ENCODE results near the gene POLG2.
"Not testable (repeated sequence)": the region's sequence is repeated elsewhere in the genome, so short reads cannot be mapped to it uniquely, and the experiment has no call there.

POLG2 gene

DNA sequence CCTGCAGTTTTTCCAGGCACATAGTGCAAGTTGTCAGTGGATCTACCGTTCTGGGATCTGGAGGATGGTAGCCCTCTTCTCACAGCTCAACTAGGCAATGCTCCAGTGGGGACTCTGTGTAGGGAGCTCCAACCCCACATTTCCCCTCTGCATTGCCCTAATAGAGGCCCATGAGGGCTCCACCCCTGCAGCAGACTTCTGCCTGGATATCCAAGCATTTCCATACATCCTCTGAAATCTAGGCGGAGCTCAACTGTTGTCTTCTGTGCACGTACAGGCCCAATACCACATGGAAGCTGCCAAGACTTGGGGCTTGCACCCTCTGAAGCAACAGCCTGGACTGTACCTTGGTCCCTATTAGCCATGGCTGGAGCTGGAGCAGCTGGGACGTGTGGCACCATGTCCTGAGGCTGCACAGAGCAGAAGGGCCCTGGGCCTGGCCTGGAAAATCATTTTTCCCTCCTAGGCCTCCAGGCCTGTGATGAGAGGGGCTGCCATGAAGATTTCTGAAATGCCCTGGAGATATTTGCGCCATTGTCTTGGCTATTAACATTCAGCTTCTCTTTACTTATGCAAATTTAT, 58.8 kb downstream of the POLG2 start:
- no peak for DNase-seq

DNA sequence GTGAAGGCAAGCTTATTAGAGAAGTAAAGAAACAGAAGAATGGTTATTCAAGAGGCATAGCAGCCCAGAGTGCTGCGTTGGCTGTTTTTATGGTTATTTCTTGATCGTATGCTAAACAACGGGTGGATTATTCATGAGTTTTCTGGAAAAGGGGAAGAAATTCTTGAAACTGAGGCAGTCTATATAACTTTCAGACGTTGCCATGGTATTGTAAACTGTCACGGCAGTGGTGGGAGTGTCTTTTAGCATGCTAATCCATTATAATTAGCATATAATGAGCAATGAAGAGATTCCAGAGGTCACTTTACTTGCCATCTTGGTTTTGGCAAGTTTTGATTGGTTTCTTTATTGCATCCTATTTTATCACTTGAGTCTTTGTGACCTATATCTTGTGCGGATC, 65.3 kb downstream of the POLG2 start:
- DNase-seq: no peak

GRCh38 chr17:64430036-64430435, 66.8 kb downstream of the POLG2 start:
- not testable (repeated sequence) for DNase-seq

DNA sequence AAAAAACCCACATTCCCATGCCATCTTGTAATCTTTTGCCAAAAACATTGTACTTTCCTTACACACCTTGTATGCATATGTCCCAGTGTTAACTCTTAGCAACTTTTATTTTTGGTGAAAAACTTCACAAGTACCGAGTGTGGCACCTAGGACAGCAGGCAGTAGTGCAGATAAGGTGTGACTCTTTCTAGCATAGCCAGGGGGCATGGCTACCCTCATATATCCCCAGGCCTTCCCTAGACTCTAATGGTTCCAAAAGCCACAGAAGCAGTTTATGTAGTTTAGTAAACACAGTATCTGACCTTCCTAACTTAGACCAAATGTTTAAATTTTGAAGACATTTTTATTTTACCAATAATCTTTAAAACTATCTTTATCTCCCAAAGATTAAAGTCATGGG, 68.4 kb downstream of the POLG2 start:
- DNase-seq: no peak

Measured in activated naive CD4-positive, alpha-beta T cell (primary cell).